SW 1271 (cell line): ENCODE measurements around the gene PTPRH.

Experiments used
- DNase-seq, 2 experiments: peaks; one replicate each; lab custom pipeline; 2025; lab: John Stamatoyannopoulos, UW

The PTPRH gene

DNA sequence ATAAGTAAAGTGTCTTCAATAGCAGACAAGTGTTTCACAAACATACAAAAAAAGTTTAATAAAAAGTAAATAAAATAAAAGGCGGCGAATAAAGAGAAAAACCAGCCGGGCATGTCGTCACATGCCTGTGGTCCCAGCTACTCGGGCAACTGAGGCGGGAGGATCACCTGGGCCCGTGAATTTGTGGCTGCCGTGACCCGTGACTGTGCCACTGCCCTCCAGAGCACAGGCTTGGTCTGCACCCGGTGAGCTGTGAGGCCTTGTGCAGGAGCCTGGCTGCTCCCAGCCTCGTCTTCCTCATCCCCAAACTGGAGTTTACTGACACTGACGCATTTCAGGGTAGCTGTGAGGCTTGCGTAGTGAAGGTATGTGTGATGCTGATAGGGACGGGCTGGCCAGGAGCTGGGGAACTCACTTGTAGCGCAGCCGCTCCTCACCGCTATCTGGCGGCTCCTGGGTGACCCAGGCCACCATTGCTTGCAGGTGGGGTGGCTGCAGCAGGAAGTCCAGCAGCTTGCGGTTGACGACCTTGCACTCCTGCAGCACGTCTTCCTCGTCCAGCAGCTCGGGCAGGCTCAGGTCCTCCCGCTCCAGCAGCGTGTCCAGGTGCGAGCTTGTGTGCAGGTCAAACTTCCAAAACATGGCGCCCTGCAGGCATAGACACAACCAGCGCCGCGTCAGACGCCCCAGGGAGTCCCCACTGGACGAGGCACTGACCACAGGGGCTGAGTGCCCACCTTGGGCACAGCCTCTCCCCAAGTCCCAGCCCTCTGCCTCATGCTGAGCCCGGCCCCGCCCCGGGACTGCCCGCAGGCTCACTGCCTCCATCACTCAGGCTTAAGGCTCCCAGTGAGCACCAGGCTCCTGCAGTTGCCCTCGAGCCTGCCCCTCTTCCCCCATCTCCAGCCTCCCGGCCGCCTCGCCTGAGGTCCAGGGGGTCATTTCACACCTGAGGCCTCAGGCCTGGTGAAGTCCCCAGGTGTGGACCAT is 37.5 kb upstream of the PTPRH start:
- no peak for DNase-seq

DNA sequence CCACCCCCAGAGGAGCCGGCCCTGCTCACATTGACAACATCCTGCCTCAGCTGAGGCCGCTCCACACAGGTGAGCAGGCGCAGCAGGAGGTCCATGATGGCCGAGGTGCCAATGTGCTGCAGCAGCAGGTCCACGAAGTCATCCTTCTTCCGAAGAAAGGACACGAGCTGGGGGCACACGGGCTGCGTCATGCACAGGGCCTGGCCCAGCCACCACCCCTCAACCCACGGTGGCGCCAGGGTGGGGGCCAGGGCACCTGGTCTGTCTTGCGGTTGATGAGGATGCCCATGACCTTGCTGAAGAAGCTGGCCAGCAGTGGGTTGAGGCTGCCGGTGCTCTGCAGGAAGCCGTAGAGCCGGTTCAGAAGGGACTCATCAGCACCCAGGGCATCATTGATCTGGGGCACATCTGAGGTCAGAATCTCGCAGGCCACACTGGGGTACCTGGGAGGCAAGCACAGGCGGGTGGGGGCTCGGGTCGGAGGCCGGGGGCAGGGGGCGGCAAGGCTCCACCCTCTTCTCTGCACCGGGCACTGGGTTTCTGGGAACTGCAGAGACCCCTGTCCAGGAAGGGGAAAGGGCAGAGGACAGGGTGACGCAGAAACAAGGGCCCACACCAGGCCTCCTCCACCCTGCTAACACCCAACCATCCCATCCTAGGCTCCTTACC is 36.1 kb upstream of the PTPRH start:
- DNase-seq: no peak

DNA sequence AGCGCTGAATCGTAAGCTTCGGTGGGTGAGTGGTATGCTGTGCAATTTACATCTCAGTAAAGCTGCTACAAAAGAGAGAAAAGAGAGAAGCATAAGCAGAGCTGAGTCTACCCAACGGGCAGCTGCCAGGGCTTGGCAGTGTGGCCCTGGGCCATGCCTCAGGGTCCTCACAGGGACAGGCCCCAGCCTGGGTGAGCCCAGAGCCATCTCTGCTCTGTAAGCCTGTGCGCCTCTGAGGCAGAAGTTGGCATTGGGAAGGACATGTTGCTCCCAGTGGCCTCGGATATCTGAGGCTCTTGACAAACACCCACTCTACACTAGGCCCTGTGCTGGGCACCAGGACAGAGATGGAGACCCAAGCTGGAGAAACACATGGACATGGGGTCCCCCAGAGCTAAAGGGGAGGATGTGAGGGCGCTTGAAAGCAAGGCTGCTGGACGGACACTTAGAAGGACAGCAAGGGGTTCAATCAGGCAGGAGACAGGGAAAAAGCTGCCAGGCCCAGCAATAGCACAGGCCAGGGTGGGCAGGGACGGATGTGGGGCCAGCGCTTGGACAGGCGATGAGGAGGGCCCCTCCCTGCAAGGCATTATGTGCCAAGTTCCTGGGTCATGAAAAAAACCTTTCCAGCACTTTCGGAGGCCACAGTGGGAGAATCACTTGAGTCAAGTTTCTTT is 34.8 kb upstream of the PTPRH start:
- DNase-seq: no peak

DNA sequence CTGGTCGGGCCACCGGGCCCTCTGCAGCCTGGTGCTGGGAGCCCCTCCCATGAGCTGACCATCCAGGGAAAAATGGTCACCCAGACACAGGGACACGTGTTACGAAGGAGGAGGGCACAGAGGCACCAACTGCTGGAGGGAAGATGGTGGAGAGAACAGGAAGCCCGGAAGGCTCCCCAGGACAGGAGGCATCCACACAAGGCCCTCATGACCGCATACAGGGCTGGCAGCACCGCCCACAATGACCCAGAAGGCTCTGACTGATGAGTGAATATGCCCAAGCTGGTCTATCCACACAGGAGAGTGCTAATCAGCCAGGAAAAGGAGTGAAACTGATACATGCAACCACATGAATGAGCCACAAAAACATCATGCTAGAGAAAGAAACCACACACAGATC is 33.2 kb upstream of the PTPRH start:
- DNase-seq: no peak

DNA sequence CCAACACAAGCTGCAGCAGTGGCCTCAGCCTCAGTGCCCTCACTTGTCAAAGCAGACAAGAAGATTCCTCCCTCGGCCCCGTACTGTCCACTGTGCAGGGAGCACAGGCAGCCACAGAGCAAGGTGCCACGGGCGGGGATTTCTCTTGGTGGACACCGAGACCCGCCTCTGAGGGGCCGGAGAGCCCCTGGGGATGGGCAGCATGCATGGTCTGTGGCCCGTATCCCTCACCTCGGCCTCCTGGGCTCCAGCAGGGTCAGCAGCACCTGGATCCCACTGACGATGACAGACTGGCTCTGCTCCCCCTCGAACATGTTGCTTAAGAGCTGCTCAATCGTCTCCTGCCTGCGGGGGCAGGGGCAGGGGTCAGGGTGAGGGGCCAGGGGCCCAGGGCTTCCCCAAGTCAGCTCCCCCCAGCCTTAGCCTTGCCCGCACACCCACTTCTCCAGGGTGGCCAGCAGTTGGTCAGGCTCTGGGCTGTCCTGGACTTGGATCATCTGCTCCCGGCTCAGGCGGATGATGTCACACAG is 32.7 kb upstream of the PTPRH start:
- DNase-seq: no peak

DNA sequence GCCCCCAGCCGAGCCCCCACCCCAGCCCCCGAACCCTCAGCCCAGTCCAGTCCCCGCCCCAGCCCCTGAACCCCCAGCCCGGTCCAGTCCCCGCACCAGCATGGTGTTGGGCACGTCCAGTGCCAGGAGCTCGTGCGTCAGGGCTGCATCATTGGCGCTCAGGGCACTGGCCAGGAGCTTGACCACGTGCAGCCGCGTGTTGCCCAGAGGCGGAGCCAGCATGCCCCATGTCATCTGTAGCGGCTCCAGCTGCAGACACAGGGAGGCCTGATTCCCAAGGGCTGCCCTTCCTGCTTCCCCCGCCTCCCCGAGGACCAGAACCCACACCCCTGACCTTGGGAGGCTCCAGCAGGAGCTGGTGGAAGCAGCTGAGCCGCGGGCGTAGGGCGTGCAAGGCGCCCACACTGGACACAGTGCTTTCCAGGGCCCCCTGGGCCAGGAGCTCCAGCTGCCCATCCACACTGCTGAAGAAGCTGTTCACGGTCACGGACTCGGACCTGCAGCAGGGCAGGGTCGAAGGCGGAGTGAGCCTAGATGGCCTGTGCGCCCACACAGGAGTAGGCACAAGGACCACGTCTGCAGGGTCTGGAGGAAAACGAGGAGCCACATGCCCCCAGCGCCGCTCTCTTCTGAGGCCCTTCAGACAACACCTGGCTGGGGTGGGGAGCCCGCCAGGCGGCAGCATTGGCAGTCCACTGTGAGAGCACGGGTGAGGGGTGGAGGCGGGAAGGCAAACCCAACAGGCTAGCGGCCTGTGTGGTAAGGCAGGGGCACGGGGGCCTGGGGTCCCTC is 32.0 kb upstream of the PTPRH start:
- no peak for DNase-seq

DNA sequence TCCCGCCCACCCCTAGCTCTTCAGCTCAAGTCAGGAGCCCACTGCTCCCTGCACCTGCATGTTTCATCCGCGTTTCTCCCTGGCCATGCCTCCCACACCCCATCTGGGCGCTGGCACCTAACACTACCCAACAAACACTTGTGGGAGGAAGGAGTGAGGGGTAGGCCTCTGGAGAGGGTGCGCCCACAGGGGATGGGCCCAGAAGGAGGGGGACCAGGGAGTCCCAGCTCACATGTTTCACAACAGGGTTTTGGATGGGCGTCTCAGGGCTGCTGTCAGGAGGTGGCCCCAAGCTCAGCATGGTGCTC is 31.4 kb upstream of the PTPRH start:
- no peak for DNase-seq

DNA sequence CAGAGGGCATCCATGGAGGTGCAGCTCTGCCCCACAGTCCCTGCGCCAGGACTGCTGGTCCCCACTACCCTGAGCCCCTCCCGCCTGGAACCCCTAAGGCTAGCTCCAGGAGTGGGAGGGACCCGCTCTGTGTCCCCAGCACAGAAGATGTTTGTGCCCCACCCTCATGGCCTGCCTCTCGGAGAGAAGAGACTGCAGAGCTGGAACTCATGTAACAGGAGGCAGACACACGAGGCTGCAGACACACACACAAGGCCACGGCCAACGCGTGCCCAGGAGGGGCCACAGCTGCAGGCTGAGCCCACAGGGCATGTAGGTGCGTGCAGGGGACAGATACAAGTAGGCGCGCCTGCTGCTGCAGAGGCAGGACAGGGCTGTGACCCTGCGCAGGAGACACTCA is 29.7 kb upstream of the PTPRH start:
- no peak for DNase-seq

DNA sequence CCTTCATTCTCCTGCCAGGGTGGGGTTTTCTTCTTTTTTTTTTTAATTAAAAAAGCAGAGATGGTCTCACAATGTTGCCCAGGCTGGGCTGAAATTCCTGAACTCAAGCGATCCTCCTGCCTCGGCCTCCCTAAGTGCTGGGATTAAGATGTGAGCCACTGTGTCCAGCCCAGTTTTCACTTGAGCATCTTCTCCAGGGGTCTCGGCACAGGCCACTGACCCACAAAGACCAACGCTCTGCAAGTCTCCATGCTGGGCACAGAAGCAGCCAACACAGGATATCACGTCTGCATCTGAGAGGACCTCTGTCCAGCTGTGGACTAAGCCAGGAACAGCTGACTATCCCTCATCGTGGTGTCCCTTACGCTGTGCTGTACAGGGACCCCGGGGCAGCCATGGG is 28.7 kb upstream of the PTPRH start:
- no peak for DNase-seq

DNA sequence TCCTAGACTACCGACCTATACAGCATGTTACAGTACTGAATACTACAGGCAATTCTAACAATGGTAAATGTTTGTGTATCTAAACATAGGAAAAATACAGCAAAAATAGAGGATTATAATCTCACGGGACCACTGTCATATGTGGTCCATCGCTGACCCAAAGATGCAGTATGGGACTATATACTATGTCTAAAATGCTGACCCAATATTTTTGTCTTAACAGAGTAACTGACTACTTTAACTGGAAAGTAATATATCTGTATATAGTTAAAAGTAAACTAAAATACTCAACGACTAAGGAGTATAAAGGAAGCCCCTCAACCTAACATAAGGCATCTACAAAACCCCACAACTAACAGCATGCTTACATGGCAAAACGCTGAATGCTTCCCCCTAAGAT is 23.7 kb upstream of the PTPRH start:
- DNase-seq: no peak

DNA sequence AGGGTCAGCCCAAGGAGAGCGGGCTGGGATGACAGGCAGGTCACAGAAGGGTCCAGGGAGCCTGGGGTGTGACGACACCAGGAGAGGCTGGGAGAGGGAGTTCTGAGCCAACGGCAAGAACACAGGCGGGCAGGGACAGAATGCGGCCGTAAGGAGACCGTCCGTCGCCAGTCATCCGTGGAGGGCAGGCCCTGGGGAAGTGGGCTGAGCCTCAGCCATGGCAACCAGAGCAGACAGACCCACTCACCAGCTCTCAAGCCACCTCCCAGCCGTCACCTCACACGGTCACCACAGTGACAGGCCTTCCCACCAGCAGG is 22.9 kb upstream of the PTPRH start:
- DNase-seq: no peak

DNA sequence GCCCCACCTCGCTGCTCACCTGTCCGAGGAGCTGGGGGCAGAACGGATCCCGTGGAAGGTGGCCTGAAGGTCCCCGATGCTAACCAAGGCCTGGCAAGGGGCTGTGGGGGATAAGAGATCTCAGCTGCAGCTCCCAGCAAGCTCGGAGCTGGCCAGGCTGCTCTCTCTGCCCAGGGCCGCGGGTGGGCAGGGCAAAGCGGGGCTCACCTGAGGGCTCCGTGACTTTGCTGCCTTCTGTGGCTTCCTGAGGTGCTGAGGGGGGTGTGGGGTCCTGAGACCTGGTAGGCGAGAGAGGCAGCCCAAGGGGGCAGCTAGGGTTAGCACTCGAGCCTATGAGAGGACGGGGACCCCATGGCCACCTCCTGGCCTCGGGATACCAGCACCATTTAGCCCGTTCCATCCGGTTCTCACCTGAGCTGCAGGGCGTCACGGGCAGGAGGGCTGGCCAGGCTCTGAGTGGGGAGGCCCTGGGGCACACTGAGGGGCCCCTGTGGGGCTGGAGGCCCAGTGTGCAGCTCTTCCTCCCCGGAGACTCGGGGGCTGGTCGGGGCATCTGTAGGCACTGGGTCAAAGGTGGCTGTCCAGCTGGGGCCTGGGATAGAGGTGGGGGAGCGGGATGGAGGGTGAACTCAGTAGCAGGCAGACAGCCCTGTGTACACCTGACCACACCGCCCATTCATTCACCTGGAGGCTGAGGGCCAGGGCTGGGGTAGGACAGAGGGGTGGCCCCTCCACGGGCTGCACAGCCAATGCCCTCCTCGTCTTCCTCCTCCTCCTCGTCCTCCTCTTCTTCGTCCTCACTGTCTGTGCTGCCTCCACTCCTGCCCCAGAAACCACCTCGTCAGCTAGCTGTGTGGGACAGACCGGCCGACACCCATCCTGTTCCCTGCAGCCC is 22.3 kb upstream of the PTPRH start:
- no peak for DNase-seq

DNA sequence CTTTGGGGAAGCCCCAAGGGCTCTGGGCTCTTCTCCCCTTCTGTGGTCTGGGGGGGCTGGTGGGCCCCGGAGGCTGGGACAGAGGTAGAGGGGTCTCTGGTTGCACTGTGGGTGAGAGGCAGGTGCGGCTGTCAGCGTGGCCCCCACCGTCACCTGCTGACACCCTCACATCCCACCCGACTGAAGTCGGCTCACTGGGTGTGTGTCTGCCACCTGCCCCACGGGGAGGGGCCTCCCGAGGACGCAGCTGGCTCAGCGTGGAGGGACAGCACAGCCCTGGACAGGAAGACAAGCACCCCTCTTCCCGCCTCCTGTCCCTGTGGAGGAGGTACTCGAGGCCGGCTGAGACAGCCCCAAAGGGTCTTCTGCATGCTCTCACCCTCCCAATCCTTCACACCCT is 21.5 kb upstream of the PTPRH start:
- no peak for DNase-seq

DNA sequence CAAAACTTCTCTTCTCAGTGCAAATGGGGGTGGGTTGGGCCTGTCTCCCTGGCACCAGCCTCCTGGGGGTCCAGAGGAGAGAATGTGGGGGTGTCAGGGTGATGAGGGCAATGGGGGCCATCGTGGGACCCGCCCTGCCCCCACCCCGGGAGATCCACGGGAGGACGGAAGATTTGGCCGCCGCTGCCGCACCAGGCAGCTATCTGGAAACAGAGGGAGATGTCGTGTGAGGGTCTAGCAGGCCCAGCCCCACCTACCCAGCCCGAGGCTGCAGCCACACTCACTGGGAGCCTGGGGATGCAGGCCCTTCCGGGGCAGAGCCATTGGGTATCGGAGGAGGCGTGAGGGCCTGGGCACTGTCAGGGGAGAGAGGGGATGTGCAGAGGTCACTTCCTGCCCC is 21.0 kb upstream of the PTPRH start:
- no peak for DNase-seq

DNA sequence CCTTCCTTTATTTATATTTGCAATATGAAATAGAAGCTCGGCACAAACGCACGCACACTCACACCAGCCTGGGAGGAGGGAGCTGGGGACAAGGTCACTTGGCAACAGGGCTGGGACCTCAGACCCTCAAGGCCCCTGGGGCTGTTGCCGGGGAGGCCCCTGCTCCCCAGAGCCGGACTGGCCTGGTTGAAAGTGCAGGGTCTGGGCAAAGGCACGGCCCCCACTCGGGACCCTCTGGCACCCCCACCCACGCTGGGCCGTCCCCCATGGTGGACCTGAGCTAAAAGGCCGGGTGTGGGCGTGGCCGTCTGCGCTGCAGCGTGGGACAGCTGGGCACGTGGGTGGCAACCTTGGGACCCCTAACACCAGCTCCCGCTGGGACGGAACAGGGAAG is 20.5 kb upstream of the PTPRH start:
- DNase-seq: no peak

DNA sequence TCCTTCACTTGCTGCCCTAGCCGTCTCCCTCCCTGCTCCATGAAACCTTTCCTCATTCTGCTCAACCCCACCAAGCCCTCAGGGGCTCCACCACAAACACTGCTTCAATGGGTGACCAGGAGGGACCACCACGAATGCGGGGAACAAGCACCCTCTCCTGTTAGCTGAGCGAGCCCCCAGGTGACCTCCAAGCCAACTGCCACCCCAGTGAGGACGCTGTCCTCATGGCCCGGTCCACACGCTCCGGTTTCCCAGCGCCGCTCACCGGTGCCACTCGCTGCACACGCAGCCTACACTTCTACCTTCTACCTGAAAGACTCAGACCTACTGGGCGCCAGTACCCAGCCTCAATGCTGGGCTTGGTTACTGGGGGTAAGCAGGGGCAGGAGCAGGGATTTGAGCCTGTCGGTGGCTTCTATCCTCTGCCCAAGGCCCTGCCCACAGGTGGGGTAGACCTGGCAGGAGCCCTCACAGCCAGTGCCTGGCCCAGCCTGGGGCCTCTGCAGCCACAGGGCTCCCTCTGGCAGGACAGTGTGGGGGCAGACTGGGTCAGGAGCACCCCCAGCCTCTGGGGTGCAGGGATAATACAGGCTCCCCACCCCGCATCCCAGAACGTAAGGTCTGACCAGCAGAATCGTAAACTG is 20.0 kb upstream of the PTPRH start:
- DNase-seq: no peak

DNA sequence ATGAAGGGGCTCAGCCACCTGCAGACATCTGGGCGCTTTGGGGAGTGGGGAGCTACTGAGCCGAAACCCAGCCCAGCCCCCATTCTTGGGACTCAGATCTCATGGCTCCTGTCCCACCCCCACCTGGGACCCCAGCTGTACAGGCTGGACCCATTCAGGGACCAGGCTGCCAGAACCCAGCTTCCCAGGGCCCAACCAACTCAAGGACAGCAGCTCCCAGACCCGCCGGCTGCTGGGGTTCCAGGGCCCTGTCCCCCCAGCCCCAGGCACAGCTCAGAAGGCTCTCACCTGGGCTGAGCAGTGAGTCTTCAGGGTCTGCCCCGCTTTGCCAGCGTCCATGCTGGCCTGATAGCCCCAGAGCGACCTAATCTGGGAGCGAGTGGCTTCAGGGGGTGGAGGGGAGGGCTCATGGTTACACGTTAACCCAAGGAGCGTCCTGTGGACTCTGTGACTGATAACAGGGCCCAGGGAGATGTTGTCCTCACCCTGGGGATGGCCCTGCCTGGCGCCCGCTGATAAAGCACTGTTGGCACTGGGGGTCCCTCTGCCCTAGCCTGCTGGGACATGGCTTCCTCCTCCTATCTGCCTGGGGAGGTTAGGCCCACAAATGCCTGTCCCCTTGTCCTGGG is 19.2 kb upstream of the PTPRH start, which contains the start of gene TMEM86B:
Gene TMEM86B, minus strand, starts transcription at position 361 of the 629 bp plus-strand sequence. Its CDS starts 22 bp downstream, at position 339.
- DNase-seq: no peak

DNA sequence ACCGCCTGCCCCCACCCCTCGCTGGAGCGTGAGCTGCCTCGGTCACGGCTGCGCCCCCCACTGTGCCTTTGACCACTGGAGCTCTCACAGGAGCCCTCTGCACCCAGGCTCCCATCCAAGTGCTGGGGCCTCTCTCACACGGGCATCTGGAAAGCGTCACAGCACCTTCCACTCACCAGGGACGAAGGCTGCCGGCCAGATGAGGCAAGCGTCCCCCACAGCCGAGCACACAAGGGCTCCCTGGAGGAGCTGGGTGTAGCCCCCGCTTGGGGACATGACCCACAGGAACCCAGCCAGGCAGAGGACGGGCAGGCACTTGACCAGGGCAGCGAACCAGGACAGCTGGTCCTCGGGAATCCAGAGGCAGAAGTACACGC is 18.7 kb upstream of the PTPRH start:
- no peak for DNase-seq

DNA sequence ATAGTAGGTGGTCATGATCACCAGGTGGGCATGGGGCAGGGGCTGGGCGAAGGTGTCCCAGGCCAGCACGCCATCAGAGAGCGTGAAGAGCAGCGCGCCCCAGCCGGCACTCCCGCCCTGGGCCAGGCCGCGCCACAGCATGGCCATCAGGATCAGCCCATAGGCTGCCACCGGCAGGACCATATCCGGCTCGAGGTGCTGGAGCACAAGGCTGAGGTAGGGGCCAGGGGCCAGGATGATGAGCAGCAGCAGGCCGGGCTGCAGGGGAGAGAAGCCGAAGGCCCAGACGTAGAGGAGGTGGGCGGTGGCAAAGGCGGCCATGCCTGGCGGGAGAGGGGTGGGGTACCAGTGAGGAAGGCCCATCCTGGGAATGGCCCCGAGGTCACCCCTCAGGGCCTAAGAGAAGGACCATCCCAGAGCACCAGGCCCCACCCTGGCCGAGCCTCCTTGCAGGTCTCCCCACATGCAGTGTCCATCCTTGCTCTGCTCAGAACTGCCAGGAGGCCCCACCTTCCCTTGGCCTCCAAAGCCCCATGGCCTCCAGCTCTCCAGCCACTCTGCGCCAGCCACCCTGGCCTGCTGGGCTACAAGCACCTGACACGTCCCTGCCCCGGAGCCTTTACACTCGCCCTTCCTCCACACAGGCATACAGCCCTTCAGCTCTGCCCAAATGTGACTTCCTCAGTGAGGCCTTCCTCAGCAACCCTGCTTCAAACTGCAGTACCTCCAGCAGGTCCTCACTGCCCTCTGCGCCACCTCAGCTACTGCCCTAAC is 18.1 kb upstream of the PTPRH start:
- DNase-seq: no peak
